CD4-positive, alpha-beta T cell treated with Interleukin-6 for 4 hours (primary cell): ENCODE data around the gene PAX8.

Experiments used
- DNase-seq: peaks from one replicate; pipeline ENCODE4 v3.0.0-alpha.2; 2020; ENCODE audit warnings: mixed read lengths

The PAX8 gene

DNA sequence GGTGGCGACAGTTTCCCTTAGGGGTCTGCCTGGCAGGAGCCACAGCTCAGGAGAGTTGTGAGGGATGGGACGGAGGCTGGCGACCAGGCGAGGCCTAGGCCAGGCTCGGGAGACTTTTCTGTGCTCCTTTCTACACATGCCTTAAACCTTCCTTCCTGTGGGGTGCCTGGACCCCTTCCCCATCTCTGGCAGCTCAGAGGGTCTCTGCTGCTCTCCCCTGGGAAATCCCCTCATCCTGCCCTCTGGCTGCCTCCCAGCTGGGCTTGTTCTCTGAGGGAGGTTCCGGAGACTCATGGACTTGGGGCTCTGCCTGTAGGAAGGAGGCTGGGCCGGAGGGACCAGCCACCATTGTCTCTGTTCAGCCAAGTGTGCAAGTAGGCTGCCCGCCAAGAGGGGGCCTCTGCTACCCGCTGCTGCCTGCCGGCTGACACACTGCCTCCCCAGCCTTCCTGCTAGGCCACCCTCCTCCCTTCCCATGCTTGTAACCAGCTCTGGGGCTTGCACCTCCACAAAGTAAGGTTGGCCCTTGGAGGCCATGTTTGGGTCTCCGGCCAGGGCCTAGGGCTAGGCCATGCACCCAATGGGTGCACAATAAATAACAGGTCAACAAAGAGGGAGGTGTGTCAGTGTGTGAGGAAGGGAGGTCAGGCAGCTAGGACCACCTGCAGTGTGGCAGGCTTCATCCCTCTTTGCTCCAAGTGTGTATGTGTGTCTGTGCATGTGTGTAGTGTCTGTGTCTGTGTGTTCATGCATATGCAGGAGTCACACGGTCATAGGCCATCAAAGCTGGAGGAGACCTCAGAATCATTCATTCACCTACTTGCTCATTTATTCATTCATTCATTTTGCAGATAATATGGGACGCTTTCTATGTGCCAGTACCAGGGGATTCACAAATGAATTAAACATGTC is 76.2 kb downstream of the PAX8 start:
- DNase-seq: no peak

DNA sequence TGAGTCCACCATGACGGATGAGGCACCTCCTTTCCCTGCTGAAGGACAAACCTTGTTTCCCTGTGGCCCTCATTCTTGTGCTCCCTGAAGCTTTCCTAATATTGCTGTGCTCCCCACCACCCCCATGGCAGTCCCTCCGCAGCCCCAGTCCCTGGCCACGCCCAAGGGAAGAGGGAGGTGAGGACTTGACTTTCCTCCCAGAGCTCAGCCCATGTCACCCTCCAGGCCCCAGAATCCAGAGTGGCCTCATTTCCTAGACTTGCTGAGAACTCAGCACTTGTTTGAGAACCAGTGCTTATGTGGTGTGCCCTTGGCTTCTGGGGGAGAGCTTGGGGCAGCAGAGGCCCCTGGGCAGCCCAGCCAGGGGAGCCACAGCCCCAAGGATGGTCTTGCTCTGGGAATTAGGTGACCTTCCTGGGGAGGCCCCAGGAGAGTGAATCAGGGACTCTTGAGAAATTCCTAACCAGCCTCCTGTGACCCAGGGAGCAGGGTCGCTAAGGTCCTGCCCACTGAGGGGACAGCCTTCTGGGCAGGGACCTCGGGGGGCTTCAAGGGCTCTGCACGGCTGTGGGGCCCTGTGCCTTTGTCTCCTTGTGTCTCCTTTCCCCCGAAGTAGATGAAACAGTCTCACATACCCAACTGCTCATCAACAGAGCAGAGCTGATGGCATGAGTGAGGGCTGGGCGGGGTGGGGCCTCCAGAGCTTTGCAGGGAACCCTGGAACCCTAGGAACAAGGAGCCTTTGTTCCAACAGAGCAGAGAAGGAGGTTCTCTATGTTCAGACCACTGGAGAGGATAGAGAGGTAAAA is 77.0 kb downstream of the PAX8 start:
- DNase-seq: no peak

DNA sequence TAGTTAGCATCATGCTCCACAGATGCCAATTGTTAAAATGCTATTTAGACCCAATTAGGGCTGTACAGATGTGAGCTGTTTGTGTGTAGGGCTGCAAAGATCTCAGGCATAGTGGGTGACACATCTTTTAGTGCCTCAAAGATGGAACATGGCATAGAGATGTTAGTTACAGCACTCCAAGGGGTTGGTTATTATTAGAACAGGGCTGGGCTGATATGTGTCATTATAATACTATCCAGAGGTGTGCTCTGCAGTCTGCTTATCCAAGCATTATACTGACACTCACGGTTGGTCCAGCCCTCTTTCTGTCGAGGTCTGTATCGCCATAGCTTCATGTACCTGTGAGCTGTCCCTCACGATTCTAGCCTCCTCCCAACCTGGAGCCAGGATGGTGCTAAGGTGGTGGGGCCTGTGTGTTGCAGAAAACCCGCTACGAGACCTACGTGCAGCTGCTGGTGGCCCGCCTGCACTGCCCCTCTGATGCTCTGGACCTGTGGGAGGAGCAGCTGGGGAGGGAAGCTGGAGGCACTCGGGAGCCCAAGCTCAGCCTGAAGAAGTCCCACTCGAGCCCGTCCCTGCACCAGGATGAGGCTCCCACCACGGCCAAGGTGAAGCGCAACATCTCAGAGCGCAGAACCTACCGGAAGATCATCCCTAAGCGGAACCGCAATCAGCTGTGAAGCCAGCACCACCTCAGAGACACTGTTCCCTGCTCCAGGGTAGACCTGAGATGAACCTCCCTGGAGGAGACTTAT is 77.8 kb downstream of the PAX8 start:
- DNase-seq: no peak

DNA sequence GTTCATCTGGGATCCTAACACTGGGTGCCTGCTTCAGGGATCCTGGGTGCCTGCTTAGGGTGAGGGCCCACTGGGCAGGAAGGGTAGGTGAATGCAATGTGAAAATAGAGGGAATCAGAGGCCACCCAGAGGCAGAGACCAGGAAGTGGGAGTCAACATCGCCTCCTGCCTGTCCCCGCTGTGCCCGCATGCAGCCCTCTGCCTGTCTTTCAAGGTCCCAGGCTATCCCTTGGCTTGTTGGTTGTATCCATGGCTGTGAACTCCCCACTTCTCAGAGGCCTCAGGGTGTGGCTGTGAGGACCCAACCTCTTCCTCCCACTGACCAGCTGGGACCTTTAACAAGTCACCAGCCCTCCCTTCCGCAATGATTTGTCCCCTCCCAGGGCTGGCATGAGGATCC is 78.5 kb downstream of the PAX8 start:
- DNase-seq: no peak

DNA sequence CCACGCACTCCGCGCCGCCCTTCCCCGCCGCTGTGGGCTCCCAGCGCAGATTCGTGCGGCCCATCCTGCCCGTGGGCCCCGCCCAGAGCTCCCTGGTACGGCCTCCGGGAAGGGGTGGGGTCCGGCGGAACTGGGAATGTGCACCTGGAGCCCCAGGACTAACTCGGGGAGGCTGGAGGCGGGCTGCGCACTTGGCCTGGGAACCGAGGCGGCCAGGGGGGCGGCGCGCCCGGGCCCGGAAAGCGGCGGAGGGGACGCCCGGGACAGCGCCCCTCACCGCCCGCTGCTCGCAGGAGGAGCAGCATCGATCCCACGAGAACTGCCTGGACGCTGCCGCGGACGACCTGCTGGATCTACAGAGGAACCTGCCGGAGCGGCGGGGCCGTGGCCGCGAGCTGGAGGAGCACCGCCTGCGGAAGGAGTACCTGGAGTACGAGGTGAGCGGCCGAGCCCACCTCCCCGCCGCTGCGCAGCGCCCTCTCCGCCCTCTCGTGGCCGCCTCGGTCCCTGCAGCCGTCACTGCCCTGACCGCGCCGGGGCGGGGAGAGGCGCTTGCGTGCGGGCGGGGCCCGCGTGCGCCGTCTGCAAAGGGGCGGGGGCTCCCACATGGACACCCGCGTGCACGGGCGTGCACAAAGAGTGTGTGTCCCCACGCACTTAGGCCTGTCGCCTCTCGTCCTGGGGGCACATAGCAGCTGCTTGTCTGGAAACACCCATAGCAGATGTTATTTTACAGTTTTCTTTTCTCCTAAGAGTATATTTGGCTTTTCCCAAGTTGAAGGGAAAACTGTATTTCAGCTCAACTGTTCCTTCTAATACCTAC is 79.7 kb downstream of the PAX8 start:
- DNase-seq: peak; percentile 77

DNA sequence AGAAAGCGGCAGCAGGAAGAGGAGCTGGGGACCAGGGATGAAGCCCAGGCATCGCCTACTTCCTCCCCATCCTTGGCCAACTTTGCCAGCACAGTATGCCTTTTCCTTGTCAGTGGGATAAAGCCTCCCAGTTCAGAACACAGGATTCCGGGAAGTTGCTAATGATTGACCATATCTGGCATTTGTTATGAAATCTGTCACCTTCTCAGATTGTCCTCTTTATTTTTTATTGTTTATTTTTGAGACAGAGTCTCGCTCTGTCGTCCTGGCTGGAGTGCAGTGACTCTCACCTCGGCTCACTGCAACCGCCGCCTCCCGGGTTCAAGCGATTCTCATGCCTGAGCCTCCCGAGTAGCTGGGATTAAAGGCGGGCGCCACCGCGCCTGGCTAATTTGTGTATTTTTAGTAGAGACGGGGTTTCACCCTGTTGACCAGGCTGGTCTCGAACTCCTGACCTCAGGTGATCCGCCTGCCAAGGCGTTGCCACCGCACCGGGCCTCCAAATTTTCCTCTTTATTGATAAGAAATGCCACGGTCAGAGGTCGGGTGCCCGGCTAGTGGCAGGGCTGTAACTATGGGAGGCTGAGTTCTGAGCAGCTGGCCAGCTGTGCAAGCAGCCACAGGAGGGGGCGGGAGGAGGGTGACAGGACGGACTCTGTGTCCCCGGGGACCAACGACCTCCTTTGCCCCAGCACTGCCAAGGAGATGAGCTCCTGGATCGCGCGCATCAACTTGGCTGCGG is 80.5 kb downstream of the PAX8 start:
- no peak for DNase-seq

DNA sequence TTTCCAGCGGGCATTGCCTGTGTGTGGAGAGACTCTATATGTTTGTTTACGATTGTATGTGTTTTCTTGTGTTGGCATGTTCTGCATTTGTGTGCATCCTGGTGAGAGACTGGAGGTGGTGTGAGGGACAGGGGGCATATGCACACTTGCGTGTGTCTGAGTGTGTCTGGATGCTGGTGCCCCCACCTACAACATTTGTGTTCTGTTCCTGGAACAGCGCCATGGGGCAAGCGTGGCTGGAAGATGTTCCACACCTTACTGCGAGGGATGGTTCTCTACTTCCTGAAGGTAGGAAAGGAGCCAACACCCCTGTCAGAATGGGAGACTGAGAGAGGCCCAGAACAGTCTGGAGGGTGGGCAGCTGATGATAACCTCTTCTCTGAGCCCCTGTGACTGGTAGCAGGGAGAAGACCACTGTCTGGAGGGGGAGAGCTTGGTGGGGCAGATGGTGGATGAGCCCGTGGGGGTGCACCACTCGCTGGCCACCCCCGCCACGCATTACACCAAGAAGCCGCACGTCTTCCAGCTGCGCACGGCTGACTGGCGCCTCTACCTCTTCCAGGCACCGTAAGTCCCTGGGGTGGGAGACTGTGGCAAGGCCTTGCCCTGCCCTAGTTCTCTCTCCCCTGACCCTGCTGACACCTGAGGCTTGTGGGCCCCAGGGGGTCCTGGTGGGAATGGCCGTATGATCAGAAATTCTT is 81.2 kb downstream of the PAX8 start:
- no peak for DNase-seq

DNA sequence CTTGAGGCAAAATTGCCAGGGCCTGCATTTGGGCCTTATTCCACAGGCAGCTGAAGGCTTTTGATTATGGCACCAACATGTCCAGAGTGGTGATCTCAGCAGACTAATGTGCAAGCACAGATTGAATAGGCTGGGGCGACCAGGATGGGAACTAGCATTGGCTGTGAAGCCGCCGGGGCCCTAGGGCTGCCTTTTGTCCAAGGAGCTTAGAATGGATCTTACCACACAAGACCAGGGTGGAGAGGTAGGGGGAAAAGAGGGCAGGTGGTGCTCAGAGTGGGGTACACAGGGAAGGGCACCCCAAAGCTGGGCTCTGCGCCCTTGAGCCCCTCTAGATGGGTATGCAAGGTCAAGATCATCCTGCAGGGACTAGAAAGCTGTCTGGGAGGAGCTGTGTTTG is 81.9 kb downstream of the PAX8 start:
- DNase-seq: no peak

DNA sequence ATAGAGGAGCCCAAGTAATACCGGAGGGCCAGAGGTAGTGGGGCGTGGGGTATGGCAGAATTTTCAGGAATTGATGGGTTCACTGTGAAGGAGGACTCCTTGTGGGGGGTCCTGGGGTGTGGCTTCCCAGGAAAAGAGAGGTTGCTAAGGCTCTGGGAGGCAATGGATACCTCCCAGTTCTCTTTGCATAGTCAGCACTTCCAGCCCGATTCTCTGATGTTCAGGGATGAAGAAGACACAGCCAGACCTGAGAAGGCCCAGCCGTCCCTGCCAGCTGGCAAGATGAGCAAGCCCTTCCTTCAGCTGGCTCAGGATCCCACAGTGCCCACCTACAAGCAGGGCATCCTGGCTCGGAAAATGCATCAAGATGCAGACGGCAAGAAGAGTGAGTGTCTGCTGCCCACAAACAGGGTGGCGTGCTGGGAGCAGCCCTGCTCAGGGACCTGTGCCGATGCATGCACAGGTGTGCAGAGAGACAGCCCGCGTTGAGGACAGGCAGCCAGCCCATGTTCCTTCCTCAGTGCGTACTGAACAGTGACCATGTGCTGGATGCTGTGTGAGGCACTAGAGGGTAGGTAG is 82.7 kb downstream of the PAX8 start:
- DNase-seq: no peak

DNA sequence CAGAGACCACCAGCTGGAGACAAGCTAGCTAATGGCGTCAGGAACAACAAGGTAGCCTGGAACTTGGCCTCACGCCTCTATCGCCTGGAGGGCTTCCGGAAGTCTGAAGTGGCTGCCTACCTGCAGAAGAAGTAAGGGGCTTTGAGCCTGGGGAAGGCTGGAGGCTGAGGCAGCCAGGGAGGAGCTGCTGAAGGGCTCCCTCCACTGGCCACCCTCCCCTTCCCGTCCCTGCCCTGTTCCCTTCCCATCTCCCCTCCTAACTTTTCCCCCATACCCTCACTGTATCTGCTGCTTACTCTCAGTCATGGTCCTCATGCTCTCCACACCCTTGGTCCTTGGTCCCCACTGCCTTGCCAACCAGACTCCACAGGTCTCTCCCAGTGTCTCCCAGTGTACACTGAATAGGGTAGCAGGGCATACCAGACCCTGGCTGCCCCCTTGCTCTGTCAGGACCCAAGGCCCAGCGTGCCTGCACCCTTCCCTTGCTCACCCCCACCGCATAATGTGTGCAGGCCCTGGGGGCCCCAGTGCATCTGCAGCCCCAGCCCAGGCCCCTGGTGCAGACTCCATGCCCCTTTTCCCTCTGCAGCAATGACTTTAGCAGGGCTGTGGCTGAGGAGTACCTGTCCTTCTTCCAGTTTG is 86.1 kb downstream of the PAX8 start:
- no peak for DNase-seq

DNA sequence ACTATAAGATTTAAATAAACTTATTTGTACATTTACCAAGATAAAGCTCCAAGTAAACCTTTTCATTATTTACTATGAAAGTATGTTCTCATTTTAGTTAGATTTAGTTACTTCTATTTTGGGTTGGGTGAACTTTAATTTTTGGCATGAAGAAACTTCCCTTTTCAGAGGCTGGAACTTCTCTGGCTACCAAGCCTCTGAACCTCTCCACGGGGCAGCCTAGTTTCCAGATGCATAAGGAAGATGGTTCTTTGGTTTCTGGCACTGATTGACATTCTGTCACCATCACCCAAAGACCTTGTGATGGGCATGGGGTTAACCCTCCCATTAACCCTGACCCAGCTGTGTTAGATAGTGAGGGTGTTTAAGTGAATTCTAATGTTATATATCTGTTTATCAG is 87.8 kb downstream of the PAX8 start:
- DNase-seq: no peak

DNA sequence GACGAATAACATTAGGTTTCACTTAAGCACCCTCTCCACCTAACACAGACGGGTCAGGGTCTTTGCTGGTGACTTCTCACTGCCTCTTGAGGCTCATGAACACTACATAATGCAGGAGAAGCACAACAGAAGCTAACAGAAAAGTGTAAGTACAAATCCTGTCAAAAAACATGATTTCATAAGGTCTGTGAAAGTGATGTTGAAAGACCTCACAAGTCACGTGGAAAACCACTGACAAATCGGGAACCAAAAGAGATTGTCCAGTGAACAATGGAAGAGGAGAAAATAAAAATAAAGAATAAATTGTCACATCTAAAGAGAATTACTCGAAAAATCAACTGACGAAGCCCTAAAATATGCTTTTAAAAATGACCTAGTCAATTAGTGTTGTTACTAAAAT is 91.0 kb downstream of the PAX8 start:
- DNase-seq: no peak

DNA sequence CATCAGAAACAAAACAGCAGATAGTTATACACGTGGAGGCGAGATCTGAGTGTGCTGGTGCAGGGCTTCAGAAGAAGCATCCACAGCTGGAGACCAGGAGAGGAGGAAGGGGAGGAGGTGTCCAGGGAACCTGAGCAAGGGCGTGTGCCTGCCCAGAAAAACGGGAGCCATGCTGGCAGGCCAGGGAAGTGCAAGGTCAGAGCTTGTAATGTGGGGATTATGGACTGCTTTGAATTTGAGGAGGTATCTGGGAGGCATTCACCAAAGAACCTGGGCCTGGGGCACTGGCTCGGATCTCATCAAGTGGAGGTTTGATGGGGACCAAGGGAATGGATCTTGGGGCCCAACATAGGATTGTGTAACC is 92.3 kb downstream of the PAX8 start:
- no peak for DNase-seq

DNA sequence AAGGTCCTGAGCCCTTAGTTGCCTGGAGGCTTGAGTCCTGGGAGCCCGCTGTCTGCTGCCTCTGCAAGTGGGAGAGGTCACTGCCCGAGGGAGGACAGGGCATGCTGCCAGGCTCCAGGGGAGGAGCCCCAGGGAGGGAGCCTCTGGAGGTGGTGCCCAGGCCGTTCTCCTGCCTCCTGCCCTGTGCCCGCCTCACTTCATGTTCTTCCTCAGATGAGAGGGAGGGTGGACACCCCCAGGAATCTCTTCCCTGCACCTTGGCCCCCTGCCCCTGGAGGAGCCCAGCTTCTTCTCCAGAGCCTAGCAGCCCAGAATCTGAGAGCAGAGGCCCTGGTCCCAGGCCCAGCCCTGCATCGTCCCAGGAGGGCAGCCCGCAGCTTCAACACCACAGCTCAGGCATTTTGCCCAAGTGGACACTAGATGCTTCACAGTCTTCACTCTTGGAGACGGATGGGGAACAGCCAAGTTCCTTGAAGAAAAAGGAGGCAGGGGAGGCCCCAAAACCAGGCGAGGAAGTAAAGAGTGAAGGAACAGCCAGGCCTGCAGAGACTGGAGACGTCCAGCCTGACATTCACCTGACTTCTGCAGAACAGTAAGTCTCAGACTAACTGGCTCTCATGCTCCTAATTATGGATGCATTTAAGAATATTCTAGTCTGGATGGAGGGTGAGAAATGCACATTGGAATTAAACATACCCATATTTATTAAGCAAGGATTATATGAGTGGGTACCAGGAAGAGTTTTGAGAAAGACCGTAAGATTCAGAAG is 92.9 kb downstream of the PAX8 start:
- no peak for DNase-seq

DNA sequence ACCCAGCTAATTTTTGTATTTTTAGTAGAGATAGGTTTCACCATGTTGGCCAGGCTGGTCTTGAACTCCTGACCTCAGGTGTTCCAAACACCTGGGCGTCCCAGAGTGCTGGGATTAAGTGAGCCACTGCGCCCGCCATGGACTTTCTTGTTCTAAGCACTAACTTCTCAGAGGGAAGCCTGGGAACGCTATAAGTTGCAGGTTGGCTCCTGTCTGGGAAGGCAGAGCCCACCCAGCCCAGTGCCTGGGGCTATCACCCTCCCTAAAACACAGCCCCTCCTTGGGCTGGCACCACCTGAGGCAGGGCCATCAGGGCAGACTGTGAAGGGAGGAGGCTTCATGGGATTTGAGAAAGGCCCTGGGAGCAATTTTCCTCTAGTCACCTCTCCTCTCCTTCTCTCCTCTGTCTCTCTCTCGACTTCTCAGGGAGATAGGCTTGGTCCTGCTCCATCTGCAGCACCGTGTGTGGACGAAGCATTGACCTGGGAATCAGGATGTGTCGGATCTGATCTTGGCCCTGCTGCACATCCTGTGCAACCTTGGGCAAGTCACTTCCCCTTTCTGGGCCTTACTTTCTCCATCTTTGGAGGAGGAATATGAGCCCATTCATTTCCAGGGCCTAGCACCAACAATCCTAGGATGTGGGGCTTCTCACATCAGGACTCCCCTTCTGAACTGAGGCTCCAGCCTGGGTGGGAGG is 94.0 kb downstream of the PAX8 start:
- no peak for DNase-seq

DNA sequence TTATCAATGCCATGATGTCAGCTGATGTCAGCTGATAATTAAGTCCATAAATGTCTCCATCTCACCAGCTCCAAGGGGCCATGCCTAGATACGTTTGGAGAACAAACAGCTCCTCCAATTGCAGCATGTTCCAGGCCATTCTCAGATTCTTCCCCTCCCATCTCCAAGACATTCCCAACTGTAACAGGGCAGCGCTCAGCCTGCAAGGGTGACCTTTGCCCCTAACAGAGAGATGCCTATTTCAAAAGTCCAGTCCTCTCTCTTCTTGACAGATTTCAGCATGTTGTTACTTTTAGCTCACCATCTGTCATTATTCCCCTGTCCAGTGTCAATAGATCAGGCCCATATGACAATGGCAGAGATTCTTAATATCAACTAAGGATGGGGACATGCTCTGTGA is 95.0 kb downstream of the PAX8 start:
- no peak for DNase-seq

DNA sequence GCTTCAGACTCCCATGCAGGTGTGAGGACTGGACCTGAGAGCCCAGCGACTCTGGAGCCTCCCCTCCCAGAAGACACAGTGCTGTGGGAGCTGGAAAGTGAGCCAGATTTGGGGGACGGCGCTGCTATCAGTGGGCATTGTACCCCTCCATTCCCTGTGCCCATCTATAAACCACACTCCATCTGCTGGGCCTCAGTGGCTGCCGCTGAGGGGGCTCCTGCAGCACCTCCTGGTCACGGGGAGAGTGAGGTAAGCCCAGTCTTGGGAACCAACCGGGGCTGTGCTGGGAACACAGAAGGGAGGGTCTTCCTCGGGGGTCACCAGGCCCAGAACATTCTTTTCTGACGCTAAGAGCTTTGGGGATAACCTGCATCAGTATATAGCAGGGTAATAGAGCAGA is 95.5 kb downstream of the PAX8 start:
- DNase-seq: no peak

DNA sequence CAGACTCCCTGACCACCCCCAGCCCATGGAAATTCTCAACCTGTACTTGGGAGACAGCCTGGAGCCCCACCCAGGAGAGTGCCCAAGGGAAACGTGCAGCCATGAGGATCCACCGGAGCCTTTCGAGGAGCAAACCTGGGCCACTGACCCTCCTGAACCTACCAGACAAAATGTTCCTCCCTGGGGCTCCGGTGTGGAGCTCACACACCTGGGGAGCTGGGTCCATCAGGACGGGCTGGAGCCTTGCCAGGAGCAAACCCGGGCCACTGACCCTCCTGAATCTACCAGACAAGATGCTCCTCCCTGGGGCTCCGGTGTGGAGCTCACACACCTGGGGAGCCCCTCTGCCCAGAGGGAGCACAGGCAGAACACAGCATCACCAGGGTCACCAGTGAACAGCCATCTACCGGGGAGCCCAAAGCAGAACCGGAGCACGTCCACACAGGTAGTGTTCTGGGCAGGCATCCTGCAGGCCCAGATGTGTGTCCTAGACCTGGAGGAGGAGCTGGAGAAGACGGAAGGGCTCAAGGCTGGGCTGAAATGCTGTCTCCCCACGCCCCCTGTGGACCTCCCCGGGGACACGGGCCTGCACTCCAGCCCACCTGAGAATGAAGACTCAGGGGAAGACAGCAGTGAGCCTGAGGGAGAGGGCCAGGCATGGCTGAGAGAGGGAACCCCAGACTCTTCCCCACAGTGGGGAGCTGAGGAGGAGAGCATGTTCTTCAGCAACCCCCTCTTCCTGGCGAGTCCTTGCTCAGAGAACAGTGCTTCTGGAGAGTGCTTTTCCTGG is 96.1 kb downstream of the PAX8 start:
- no peak for DNase-seq
